ENCODE results near the gene DNAJC1.
"Not testable (repeated sequence)": the region's sequence is repeated elsewhere in the genome, so short reads cannot be mapped to it uniquely, and the experiment has no call there.

Gene DNAJC1

GRCh38 chr10:21733710-21734109 is 269.8 kb downstream of the DNAJC1 start:
- no peak for DNase-seq (ENCODE audit: low read depth in 2 of 3, low spot score in 2 of 3)

- DNase-seq (ENCODE audit: low read depth in 2 of 3, low spot score in 2 of 3), result no peak
These were observed 271.3 kb downstream of the DNAJC1 start for GRCh38 chr10:21732067-21732772.

- no peak for DNase-seq (ENCODE audit: low read depth in 2 of 3, low spot score in 2 of 3)
These were observed 274.9 kb downstream of the DNAJC1 start for GRCh38 chr10:21728618-21729017.

- DNase-seq (ENCODE audit: low read depth in 2 of 3, low spot score in 2 of 3), result no peak
These were observed 275.9 kb downstream of the DNAJC1 start for GRCh38 chr10:21727452-21728168.

- no peak for DNase-seq (ENCODE audit: low read depth in 2 of 3, low spot score in 2 of 3)
These were observed 276.8 kb downstream of the DNAJC1 start for GRCh38 chr10:21726601-21727225.

- DNase-seq (ENCODE audit: low read depth in 2 of 3, low spot score in 2 of 3), result no peak
These were observed 278.7 kb downstream of the DNAJC1 start for GRCh38 chr10:21724687-21725367.

GRCh38 chr10:21724020-21724589 is 279.4 kb downstream of the DNAJC1 start:
- no peak for DNase-seq (ENCODE audit: low read depth in 2 of 3, low spot score in 2 of 3)

GRCh38 chr10:21722209-21722608 is 281.3 kb downstream of the DNAJC1 start:
- DNase-seq (ENCODE audit: low read depth in 2 of 3, low spot score in 2 of 3), result no peak

GRCh38 chr10:21721000-21721665 is 282.4 kb downstream of the DNAJC1 start:
- DNase-seq (ENCODE audit: low read depth in 2 of 3, low spot score in 2 of 3), result no peak

GRCh38 chr10:21720090-21720489 is 283.4 kb downstream of the DNAJC1 start:
- DNase-seq (ENCODE audit: low read depth in 2 of 3, low spot score in 2 of 3), result no peak

GRCh38 chr10:21719502-21719901 is 284.0 kb downstream of the DNAJC1 start:
- no peak for DNase-seq (ENCODE audit: low read depth in 2 of 3, low spot score in 2 of 3)

- not testable (repeated sequence) for DNase-seq (ENCODE audit: low read depth in 2 of 3, low spot score in 2 of 3)
These were observed 286.0 kb downstream of the DNAJC1 start for GRCh38 chr10:21717437-21718054.

GRCh38 chr10:21715531-21716195 is 287.9 kb downstream of the DNAJC1 start:
- no peak for DNase-seq (ENCODE audit: low read depth in 2 of 3, low spot score in 2 of 3)

GRCh38 chr10:21712975-21713374 is 290.6 kb downstream of the DNAJC1 start:
- DNase-seq (ENCODE audit: low read depth in 2 of 3, low spot score in 2 of 3), result no peak

- DNase-seq (ENCODE audit: low read depth in 2 of 3, low spot score in 2 of 3), result no peak
These were observed 296.0 kb downstream of the DNAJC1 start for GRCh38 chr10:21707498-21707897.
